ENCODE data around the gene ABHD16B. TPM values are rescaled to one million over a fixed set of nuclear protein-coding genes. Genes with fewer than 3 reads are reported as not detected.

Gene ABHD16B
- total and polyA plus RNA-seq, 2 of the 13 experiments (the other 11 are each of a cell fraction or from before 2014, with no cell fraction given) = not detected

DNA sequence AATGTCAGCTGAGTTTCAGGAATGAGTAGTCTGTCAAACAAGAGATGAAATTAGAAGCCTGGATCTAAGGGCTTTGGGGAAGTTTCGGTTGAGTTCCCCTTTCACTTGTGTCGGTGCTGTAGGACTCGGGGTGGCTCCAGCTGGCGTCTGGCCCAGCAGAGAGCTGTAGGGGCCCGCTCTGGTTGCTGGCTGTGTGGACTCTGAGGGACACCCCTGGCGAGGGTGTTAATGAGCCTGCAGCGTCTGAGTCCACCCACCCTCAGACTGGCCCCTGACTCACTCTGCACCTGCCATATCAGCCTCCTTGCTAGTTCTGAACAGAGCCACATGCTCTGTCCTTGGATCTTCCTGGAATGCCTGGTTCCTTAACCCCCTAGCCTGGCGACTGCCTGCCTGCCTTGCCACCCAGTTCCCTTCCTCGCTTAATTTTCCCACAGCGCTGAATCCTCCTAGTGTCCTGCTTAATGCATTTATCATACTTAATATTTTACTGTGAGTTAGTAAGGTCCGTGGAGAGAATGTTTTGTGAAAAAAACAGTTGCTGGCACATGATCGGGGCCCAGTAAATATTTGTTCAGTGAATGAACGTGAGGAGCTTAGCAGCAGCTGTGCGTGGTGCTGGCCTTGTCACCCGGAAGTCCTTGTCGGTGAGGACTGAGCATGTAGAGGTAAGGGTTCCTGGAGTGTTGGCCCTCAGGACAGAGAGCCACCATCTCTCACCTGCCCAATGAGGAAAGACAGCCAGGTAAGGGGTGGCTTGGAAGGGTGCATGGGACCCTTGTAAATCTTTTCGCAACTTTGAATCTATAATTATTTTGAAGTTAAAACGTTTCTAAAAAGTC lies 35.2 kb downstream of the ABHD16B start (continued):
- TF ChIP-seq RFXAP (CRISPR knock-in tag; IDR thresholded peaks at IDR 0.05; ENCODE audit: borderline replicate concordance) (peak; percentile 81; the same call in 1 of the 2 replicates), ZNF546 (CRISPR knock-in tag; conservative IDR thresholded peaks at IDR 0.05) (peak; percentile 34; the same call in 1 of the 2 replicates), KDM5B (CRISPR knock-in tag; IDR thresholded peaks at IDR 0.05; ENCODE audit: borderline replicate concordance) (no peak), ELF4 (CRISPR knock-in tag; IDR thresholded peaks at IDR 0.05; ENCODE audit: borderline replicate concordance) (peak; percentile 95), MAFF (IDR thresholded peaks at IDR 0.05; ENCODE audit: low read depth, low read length) (no peak), JDP2 (CRISPR knock-in tag; IDR thresholded peaks at IDR 0.05; ENCODE audit: borderline replicate concordance) (no peak), ZFP37 (CRISPR knock-in tag; IDR thresholded peaks at IDR 0.05; ENCODE audit: borderline replicate concordance) (0 out of 2 replicates have a peak, but pooled peaks have one; percentile 60), SNAPC2 (CRISPR knock-in tag; IDR thresholded peaks at IDR 0.05) (peak; percentile 85; the same call in 1 of the 2 replicates), ZNF232 (CRISPR knock-in tag; IDR thresholded peaks at IDR 0.05; ENCODE audit: borderline replicate concordance) (peak; percentile 88; the same call in 1 of the 2 replicates), ZNF496 (CRISPR knock-in tag; IDR thresholded peaks at IDR 0.05; ENCODE audit: insufficient replicate concordance) (no peak), ZNF572 (CRISPR knock-in tag; IDR thresholded peaks at IDR 0.05) (no peak), BRD4 (CRISPR knock-in tag; IDR thresholded peaks at IDR 0.05) (peak; percentile 85), MTA3 (CRISPR knock-in tag; IDR thresholded peaks at IDR 0.05) (no peak)
- TF ChIP-seq, protein P1, sequence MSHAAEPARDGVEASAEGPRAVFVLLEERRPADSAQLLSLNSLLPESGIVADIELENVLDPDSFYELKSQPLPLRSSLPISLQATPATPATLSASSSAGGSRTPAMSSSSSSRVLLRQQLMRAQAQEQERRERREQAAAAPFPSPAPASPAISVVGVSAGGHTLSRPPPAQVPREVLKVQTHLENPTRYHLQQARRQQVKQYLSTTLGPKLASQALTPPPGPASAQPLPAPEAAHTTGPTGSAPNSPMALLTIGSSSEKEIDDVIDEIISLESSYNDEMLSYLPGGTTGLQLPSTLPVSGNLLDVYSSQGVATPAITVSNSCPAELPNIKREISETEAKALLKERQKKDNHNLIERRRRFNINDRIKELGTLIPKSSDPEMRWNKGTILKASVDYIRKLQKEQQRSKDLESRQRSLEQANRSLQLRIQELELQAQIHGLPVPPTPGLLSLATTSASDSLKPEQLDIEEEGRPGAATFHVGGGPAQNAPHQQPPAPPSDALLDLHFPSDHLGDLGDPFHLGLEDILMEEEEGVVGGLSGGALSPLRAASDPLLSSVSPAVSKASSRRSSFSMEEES (CRISPR knock-in tag; IDR thresholded peaks at IDR 0.05) = peak; percentile 88
- TF ChIP-seq, protein P2, sequence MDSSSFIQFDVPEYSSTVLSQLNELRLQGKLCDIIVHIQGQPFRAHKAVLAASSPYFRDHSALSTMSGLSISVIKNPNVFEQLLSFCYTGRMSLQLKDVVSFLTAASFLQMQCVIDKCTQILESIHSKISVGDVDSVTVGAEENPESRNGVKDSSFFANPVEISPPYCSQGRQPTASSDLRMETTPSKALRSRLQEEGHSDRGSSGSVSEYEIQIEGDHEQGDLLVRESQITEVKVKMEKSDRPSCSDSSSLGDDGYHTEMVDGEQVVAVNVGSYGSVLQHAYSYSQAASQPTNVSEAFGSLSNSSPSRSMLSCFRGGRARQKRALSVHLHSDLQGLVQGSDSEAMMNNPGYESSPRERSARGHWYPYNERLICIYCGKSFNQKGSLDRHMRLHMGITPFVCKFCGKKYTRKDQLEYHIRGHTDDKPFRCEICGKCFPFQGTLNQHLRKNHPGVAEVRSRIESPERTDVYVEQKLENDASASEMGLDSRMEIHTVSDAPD (CRISPR knock-in tag; IDR thresholded peaks at IDR 0.05) = 0 out of 2 replicates have a peak, but pooled peaks have one; percentile 79
- TF ChIP-seq, protein P3, sequence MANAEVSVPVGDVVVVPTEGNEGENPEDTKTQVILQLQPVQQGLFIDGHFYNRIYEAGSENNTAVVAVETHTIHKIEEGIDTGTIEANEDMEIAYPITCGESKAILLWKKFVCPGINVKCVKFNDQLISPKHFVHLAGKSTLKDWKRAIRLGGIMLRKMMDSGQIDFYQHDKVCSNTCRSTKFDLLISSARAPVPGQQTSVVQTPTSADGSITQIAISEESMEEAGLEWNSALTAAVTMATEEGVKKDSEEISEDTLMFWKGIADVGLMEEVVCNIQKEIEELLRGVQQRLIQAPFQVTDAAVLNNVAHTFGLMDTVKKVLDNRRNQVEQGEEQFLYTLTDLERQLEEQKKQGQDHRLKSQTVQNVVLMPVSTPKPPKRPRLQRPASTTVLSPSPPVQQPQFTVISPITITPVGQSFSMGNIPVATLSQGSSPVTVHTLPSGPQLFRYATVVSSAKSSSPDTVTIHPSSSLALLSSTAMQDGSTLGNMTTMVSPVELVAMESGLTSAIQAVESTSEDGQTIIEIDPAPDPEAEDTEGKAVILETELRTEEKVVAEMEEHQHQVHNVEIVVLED (CRISPR knock-in tag; IDR thresholded peaks at IDR 0.05; ENCODE audit: borderline replicate concordance) = peak; percentile 86; the same call in 1 of the 2 replicates
- TF ChIP-seq, protein P4, sequence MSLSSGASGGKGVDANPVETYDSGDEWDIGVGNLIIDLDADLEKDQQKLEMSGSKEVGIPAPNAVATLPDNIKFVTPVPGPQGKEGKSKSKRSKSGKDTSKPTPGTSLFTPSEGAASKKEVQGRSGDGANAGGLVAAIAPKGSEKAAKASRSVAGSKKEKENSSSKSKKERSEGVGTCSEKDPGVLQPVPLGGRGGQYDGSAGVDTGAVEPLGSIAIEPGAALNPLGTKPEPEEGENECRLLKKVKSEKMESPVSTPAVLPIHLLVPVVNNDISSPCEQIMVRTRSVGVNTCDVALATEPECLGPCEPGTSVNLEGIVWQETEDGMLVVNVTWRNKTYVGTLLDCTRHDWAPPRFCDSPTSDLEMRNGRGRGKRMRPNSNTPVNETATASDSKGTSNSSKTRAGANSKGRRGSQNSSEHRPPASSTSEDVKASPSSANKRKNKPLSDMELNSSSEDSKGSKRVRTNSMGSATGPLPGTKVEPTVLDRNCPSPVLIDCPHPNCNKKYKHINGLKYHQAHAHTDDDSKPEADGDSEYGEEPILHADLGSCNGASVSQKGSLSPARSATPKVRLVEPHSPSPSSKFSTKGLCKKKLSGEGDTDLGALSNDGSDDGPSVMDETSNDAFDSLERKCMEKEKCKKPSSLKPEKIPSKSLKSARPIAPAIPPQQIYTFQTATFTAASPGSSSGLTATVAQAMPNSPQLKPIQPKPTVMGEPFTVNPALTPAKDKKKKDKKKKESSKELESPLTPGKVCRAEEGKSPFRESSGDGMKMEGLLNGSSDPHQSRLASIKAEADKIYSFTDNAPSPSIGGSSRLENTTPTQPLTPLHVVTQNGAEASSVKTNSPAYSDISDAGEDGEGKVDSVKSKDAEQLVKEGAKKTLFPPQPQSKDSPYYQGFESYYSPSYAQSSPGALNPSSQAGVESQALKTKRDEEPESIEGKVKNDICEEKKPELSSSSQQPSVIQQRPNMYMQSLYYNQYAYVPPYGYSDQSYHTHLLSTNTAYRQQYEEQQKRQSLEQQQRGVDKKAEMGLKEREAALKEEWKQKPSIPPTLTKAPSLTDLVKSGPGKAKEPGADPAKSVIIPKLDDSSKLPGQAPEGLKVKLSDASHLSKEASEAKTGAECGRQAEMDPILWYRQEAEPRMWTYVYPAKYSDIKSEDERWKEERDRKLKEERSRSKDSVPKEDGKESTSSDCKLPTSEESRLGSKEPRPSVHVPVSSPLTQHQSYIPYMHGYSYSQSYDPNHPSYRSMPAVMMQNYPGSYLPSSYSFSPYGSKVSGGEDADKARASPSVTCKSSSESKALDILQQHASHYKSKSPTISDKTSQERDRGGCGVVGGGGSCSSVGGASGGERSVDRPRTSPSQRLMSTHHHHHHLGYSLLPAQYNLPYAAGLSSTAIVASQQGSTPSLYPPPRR (CRISPR knock-in tag; IDR thresholded peaks at IDR 0.05; ENCODE audit: borderline replicate concordance) = peak; percentile 38; the same call in 1 of the 2 replicates
- TF ChIP-seq, protein P5, sequence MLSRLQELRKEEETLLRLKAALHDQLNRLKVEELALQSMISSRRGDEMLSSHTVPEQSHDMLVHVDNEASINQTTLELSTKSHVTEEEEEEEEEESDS (CRISPR knock-in tag; IDR thresholded peaks at IDR 0.05; ENCODE audit: borderline replicate concordance) = peak; percentile 77

Measured in HepG2 (cell line).